ENCODE measurements around the gene SUSD3. TPM values are rescaled to one million over a fixed set of nuclear protein-coding genes. Genes with fewer than 3 reads are reported as not detected.
A peak's percentile ranks its signal among the peaks of the same experiment; 100 is the strongest.

Gene SUSD3
- total RNA-seq, 1 donor from 2014 or later = 1.2 TPM

GRCh38 chr9:93089481-93089991 is 31.0 kb downstream of the SUSD3 start:
- no peak overlapping the region for H3K27ac Mint-ChIP-seq (ENCODE audit: unreplicated experiment)
- DNase-seq (ENCODE audit: low spot score) = no peak

GRCh38 chr9:93090091-93090655 is 31.7 kb downstream of the SUSD3 start:
- DNase-seq (ENCODE audit: low spot score) = no peak
- H3K9me3 Mint-ChIP-seq (ENCODE audit: unreplicated experiment) = no peaks in the 10 kb centered on the region
- peaks cover 16% of the 10 kb centered on the region for H3K4me1 Mint-ChIP-seq (ENCODE audit: unreplicated experiment)
- no peaks in the 10 kb centered on the region for H3K36me3 Mint-ChIP-seq (ENCODE audit: low read depth, unreplicated experiment)
- H3K4me3 Mint-ChIP-seq (ENCODE audit: unreplicated experiment) = peak overlapping the region; percentile 63
- H3K27ac Mint-ChIP-seq (ENCODE audit: unreplicated experiment) = no peak overlapping the region
- peaks cover 17% of the 10 kb centered on the region for H3K27me3 Mint-ChIP-seq (ENCODE audit: unreplicated experiment)
- TF ChIP-seq CTCF (IDR thresholded peaks at IDR 0.05; ENCODE audit: unreplicated experiment) = no peak

More at GRCh38 chr9:93089481-93089991, 31.0 kb downstream of the SUSD3 start:
- Mint-ChIP-seq H3K36me3 (ENCODE audit: low read depth, unreplicated experiment) (no peaks in the 10 kb centered on the region), H3K4me1 (ENCODE audit: unreplicated experiment) (peaks cover 12% of the 10 kb centered on the region), H3K4me3 (ENCODE audit: unreplicated experiment) (no peak overlapping the region), H3K9me3 (ENCODE audit: unreplicated experiment) (no peaks in the 10 kb centered on the region), H3K27me3 (ENCODE audit: unreplicated experiment) (peaks cover 17% of the 10 kb centered on the region)
- TF ChIP-seq CTCF (IDR thresholded peaks at IDR 0.05; ENCODE audit: unreplicated experiment) = no peak

- Mint-ChIP-seq H3K27me3 (ENCODE audit: unreplicated experiment) (peaks cover 17% of the 10 kb centered on the region), H3K4me3 (ENCODE audit: unreplicated experiment) (no peak overlapping the region), H3K9me3 (ENCODE audit: unreplicated experiment) (no peaks in the 10 kb centered on the region), H3K36me3 (ENCODE audit: low read depth, unreplicated experiment) (no peaks in the 10 kb centered on the region), H3K4me1 (ENCODE audit: unreplicated experiment) (peaks cover 16% of the 10 kb centered on the region), H3K27ac (ENCODE audit: unreplicated experiment) (no peak overlapping the region)
- no peak for TF ChIP-seq CTCF (IDR thresholded peaks at IDR 0.05; ENCODE audit: unreplicated experiment)
- DNase-seq (ENCODE audit: low spot score) = no peak
These were observed 32.6 kb downstream of the SUSD3 start for GRCh38 chr9:93091056-93091452.

- Mint-ChIP-seq H3K4me1 (ENCODE audit: unreplicated experiment) (peaks cover 16% of the 10 kb centered on the region), H3K36me3 (ENCODE audit: low read depth, unreplicated experiment) (no peaks in the 10 kb centered on the region), H3K27ac (ENCODE audit: unreplicated experiment) (no peak overlapping the region), H3K9me3 (ENCODE audit: unreplicated experiment) (no peaks in the 10 kb centered on the region), H3K27me3 (ENCODE audit: unreplicated experiment) (peaks cover 17% of the 10 kb centered on the region), H3K4me3 (ENCODE audit: unreplicated experiment) (no peak overlapping the region)
- no peak for TF ChIP-seq CTCF (IDR thresholded peaks at IDR 0.05; ENCODE audit: unreplicated experiment)
- no peak for DNase-seq (ENCODE audit: low spot score)
These were observed 33.1 kb downstream of the SUSD3 start for GRCh38 chr9:93091453-93092081.
